Astrocyte (in vitro differentiated cells and primary cell): ENCODE data around the gene MCHR1. TPM values are rescaled to one million over a fixed set of nuclear protein-coding genes. Genes with fewer than 3 reads are reported as not detected.

Source experiments
- DNase-seq: peaks from one replicate; pipeline ENCODE4 v3.0.0-alpha.2; 2010; ENCODE audit warnings: low read depth
- FAIRE-seq: peaks from 2 replicates; lab custom pipeline; 2011; peaks lifted over from hg19 to GRCh38; lab: Jason Lieb, UNC
- H2AFZ ChIP-seq: 2 replicates; pipeline ENCODE4 v1.6.0; 2012; ENCODE audit warnings: low read depth, low read length, inconsistent platforms
- H3K27ac ChIP-seq: 2 replicates; pipeline ENCODE4 v1.5.1; 2011; ENCODE audit warnings: low read depth, low read length, inconsistent platforms
- H3K27me3 ChIP-seq: 2 replicates; pipeline ENCODE4 v1.6.0; 2011; ENCODE audit warnings: low read length, inconsistent platforms; ENCODE audit not compliant: insufficient read depth
- H3K36me3 ChIP-seq: 2 replicates; pipeline ENCODE4 v1.5.1; 2011; ENCODE audit warnings: low read length, inconsistent platforms; ENCODE audit not compliant: insufficient read depth
- H3K4me1 ChIP-seq: 2 replicates; pipeline ENCODE4 v1.5.1; 2011; ENCODE audit warnings: low read length, inconsistent platforms; ENCODE audit not compliant: insufficient read depth
- H3K4me2 ChIP-seq: 2 replicates; pipeline ENCODE4 v1.6.0; 2012; ENCODE audit warnings: low read length, inconsistent platforms
- H3K4me3 ChIP-seq: 2 replicates; pipeline ENCODE4 v1.5.1; 2011; ENCODE audit warnings: low read depth, mild to moderate bottlenecking, low read length, inconsistent platforms; ENCODE audit not compliant: insufficient read depth
- H3K79me2 ChIP-seq: 2 replicates; pipeline ENCODE4 v1.6.0; 2012; ENCODE audit warnings: mild to moderate bottlenecking, low read length, inconsistent platforms; ENCODE audit not compliant: insufficient read depth
- H3K9ac ChIP-seq: 2 replicates; pipeline ENCODE4 v1.6.0; 2012; ENCODE audit warnings: mild to moderate bottlenecking, low read length, inconsistent platforms
- H3K9me3 ChIP-seq: 2 replicates; pipeline ENCODE4 v1.5.1; 2012; ENCODE audit warnings: low read depth, mild to moderate bottlenecking, low read length, inconsistent platforms; ENCODE audit not compliant: insufficient read depth
- H4K20me1 ChIP-seq: 2 replicates; pipeline ENCODE4 v1.6.0; 2012; ENCODE audit warnings: low read length, inconsistent platforms; ENCODE audit not compliant: insufficient read depth
- H3K27ac Mint-ChIP-seq: one replicate; pipeline ENCODE4 v1.8.0; 2021; ENCODE audit warnings: mild to moderate bottlenecking, mixed read lengths; ENCODE audit not compliant: unreplicated experiment
- H3K27me3 Mint-ChIP-seq: one replicate; pipeline ENCODE4 v1.8.0; 2021; ENCODE audit warnings: low read depth, mixed read lengths; ENCODE audit not compliant: unreplicated experiment
- H3K36me3 Mint-ChIP-seq: one replicate; pipeline ENCODE4 v1.8.0; 2021; ENCODE audit warnings: low read depth, mixed read lengths; ENCODE audit not compliant: unreplicated experiment
- H3K4me1 Mint-ChIP-seq: one replicate; pipeline ENCODE4 v1.8.0; 2021; ENCODE audit warnings: low read depth, mixed read lengths; ENCODE audit not compliant: unreplicated experiment
- H3K4me3 Mint-ChIP-seq: one replicate; pipeline ENCODE4 v1.8.0; 2021; ENCODE audit warnings: mild to moderate bottlenecking, moderate library complexity, mixed read lengths; ENCODE audit not compliant: unreplicated experiment
- H3K9me3 Mint-ChIP-seq: one replicate; pipeline ENCODE4 v1.8.0; 2021; ENCODE audit warnings: mild to moderate bottlenecking, mixed read lengths; ENCODE audit not compliant: unreplicated experiment
- CTCF ChIP-seq: IDR thresholded peaks from 2 replicates; pipeline ENCODE4 v1.5.1; 2011; ENCODE audit warnings: low read depth, mild to moderate bottlenecking, inconsistent platforms, low read length, moderate library complexity; ENCODE audit not compliant: insufficient read depth
- EZH2 ChIP-seq: IDR thresholded peaks from 2 replicates; pipeline ENCODE4 v1.6.1; 2012; ENCODE audit warnings: mild to moderate bottlenecking, low read length, inconsistent platforms; ENCODE audit not compliant: insufficient read depth
- total RNA-seq: library from RNA; stranded (reverse); gene quantifications from 2 replicates; pipeline ENCODE4 v1.2.1, GENCODE V29; 2021

Gene MCHR1
- total RNA-seq, 1 donor from 2014 or later = 1.8 TPM

- peak overlapping the region; percentile 79 for H3K27ac Mint-ChIP-seq
- Histone ChIP-seq H3K4me2 (peak overlapping the region; percentile 84), H3K4me3 (peak overlapping the region; percentile 66), H3K9ac (peak overlapping the region; percentile 94), H2AFZ (peak overlapping the region; percentile 84), H3K9me3 (no peaks in the 10 kb centered on the region), H3K36me3 (no peaks in the 10 kb centered on the region), H3K79me2 (no peaks in the 10 kb centered on the region), H3K27me3 (no peaks in the 10 kb centered on the region), H3K27ac (peak overlapping the region; percentile 100), H4K20me1 (no peaks in the 10 kb centered on the region), H3K4me1 (peaks cover 26% of the 10 kb centered on the region)
- no peaks in the 10 kb centered on the region for H3K9me3 Mint-ChIP-seq
- no peaks in the 10 kb centered on the region for H3K36me3 Mint-ChIP-seq
- H3K27me3 Mint-ChIP-seq = no peaks in the 10 kb centered on the region
- peak; percentile 95 for FAIRE-seq
- H3K4me3 Mint-ChIP-seq = peak overlapping the region; percentile 7
- DNase-seq = peak; percentile 99
- TF ChIP-seq CTCF = no peak
- H3K4me1 Mint-ChIP-seq = peaks cover 21% of the 10 kb centered on the region
These were observed 27.5 kb upstream of the MCHR1 start for GRCh38 chr22:40651563-40652501.

GRCh38 chr22:40653361-40653760 is 25.9 kb upstream of the MCHR1 start:
- H3K9me3 Mint-ChIP-seq = no peaks in the 10 kb centered on the region
- no peaks in the 10 kb centered on the region for H3K36me3 Mint-ChIP-seq
- H4K20me1 ChIP-seq = no peaks in the 10 kb centered on the region
- no peak overlapping the region for H3K9ac ChIP-seq
- H3K4me3 Mint-ChIP-seq = no peak overlapping the region
- no peaks in the 10 kb centered on the region for H3K79me2 ChIP-seq
- no peak overlapping the region for H3K4me2 ChIP-seq
- peaks cover 26% of the 10 kb centered on the region for H3K4me1 ChIP-seq
- H3K27ac Mint-ChIP-seq = peak overlapping the region; percentile 78
- no peak overlapping the region for H3K27ac ChIP-seq
- no peaks in the 10 kb centered on the region for H3K9me3 ChIP-seq
- H3K27me3 ChIP-seq = no peaks in the 10 kb centered on the region
- no peak for DNase-seq
- FAIRE-seq = no peak
- H2AFZ ChIP-seq = no peak overlapping the region
- no peak overlapping the region for H3K4me3 ChIP-seq
- TF ChIP-seq EZH2 = no peak
- no peak for TF ChIP-seq CTCF
- H3K36me3 ChIP-seq = no peaks in the 10 kb centered on the region
- H3K4me1 Mint-ChIP-seq = peaks cover 21% of the 10 kb centered on the region
- no peaks in the 10 kb centered on the region for H3K27me3 Mint-ChIP-seq
